Esophagus muscularis mucosa (tissue), 4 donors: ENCODE data around the gene VAMP2. TPM values are rescaled to one million over a fixed set of nuclear protein-coding genes. Genes with fewer than 3 reads are reported as not detected.

ENCODE experiments used
- DNase-seq: peaks from one replicate; pipeline ENCODE4 v3.0.0-alpha.2; 2017; ENCODE audit errors: extremely low spot score
- H3K27ac ChIP-seq, 4 donors: fragments of 200-600 bp; sonication (generic); replicated peaks in 1 of 4; 1 replicate in 3 of 4; 2 replicates in 1 of 4; pipeline ENCODE4 v1.5.1; 2016 to 2019; ENCODE audit warnings: mild to moderate bottlenecking in 1 of 4
- H3K27me3 ChIP-seq, 4 donors: fragments of 200-600 bp; sonication (generic); one replicate each; pipeline versions ENCODE4 v1.5.1 to v1.6.0; 2016 to 2019
- H3K36me3 ChIP-seq, 4 donors: fragments of 200-600 bp; sonication (generic); one replicate each; pipeline ENCODE4 v1.5.1; 2016 to 2019
- H3K4me1 ChIP-seq, 4 donors: fragments of 200-600 bp; sonication (generic); one replicate each; pipeline ENCODE4 v1.5.1; 2016 to 2019
- H3K4me3 ChIP-seq, 4 donors: fragments of 200-600 bp; sonication (generic); 1 replicate in 2 of 4; 2 replicates in 2 of 4; pipeline ENCODE4 v1.5.1; 2016 to 2019; ENCODE audit warnings: mild to moderate bottlenecking in 4 of 4, moderate library complexity in 1 of 4
- H3K9me3 ChIP-seq, 4 donors: fragments of 200-600 bp; sonication (generic); 1 replicate in 3 of 4; 2 replicates in 1 of 4; pipeline ENCODE4 v1.5.1; 2016 to 2019
- EP300 ChIP-seq: sonication (generic); formaldehyde crosslinking; IDR thresholded peaks from one replicate; pipeline ENCODE4 v1.6.1; 2017; ENCODE audit warnings: antibody characterized with exemption
- POLR2A ChIP-seq: fragments of 450-650 bp; IDR thresholded peaks from one replicate; pipeline ENCODE4 v1.6.1; 2017; ENCODE audit warnings: antibody characterized with exemption, moderate library complexity, mild to moderate bottlenecking, low read depth
- POLR2AphosphoS5 ChIP-seq, 2 donors: sonication (generic); formaldehyde crosslinking; IDR thresholded peaks; one replicate each; pipeline ENCODE4 v1.6.1; 2017; ENCODE audit warnings: antibody characterized with exemption in 2 of 2
- WGBS: methylation state at CpG from one replicate; pipeline ENCODE4 v1.1.5; 2018; 5-methylcytosine and 5-hydroxymethylcytosine counted together
- intact Hi-C: fragments of 100-400 bp; cut with DNase I; formaldehyde crosslinking; loops from one replicate; pipeline ENCODE4 v1.15.1; 2023
- total RNA-seq, 4 donors: library from RNA; depleted of rRNA; stranded (reverse); fragments of >200 nt; gene quantifications; one replicate each; pipeline versions ENCODE4 v1.1.0 to v1.2.1, GENCODE V29; 2016
- TF ChIP-seq, protein P1 (sequence below), 3 experiments: fragments of 200-600 bp in 2 of 3; fragments of 450-650 bp in 1 of 3; sonication (generic) in 2 of 3; IDR thresholded peaks; one replicate each; pipeline ENCODE4 v1.5.1; 2017 to 2019; ENCODE audit warnings: antibody characterized with exemption in 3 of 3, mild to moderate bottlenecking in 2 of 3, moderate library complexity in 1 of 3

Gene VAMP2
- total RNA-seq, 4 donors from 2014 or later: 23.7 to 36.4 (median 33.0) TPM

GRCh38 chr17:8155231-8155995 is 7.3 kb downstream of the VAMP2 start:
- peaks cover 38 to 60% (median 59%) of the 10 kb centered on the region in 4 donors for H3K4me1 ChIP-seq
- no peak for DNase-seq

DNA sequence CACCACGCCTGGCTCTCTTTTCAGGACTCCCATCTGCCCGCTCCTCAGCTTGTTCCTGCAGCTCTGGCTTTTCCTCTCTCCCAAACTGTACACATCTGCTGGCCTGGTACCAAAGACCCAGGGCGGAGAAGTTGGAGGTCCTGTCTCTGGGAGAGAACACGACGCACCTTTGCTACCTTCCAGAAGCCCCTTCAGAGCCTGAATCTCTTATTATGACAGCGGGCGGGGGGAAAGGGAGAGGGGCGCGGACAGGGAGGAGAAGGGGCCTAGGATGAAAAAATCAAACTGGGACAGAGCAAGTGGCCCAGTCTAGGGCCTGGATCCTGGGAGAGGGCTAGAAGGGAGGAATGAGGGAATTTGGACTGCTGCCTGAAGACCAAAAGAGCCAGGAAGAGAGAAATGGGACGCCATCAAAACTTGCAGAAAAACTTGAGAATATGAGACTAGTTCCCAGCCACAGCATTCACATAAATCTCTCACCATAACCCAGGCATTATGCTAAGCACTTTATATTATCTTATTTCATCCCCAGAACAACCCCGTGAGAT is 8.1 kb downstream of the VAMP2 start:
- intact Hi-C loops: loop anchor here (5.0 kb wide), 1 partner anchor 312 kb away; no protein-coding TSS in a partner anchor
- H3K4me1 ChIP-seq: peaks cover 45 to 60% (median 59%) of the 10 kb centered on the region in 4 donors
- 10% methylated on average over 11 of the region's 11 CpGs for WGBS

More at GRCh38 chr17:8155231-8155995, 7.3 kb downstream of the VAMP2 start:
- TF ChIP-seq POLR2AphosphoS5 (IDR thresholded peaks at IDR 0.05) (no peak), POLR2A (no peak), EP300 (no peak)
- TF ChIP-seq, protein P1, sequence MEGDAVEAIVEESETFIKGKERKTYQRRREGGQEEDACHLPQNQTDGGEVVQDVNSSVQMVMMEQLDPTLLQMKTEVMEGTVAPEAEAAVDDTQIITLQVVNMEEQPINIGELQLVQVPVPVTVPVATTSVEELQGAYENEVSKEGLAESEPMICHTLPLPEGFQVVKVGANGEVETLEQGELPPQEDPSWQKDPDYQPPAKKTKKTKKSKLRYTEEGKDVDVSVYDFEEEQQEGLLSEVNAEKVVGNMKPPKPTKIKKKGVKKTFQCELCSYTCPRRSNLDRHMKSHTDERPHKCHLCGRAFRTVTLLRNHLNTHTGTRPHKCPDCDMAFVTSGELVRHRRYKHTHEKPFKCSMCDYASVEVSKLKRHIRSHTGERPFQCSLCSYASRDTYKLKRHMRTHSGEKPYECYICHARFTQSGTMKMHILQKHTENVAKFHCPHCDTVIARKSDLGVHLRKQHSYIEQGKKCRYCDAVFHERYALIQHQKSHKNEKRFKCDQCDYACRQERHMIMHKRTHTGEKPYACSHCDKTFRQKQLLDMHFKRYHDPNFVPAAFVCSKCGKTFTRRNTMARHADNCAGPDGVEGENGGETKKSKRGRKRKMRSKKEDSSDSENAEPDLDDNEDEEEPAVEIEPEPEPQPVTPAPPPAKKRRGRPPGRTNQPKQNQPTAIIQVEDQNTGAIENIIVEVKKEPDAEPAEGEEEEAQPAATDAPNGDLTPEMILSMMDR (IDR thresholded peaks at IDR 0.05): no peak
- intact Hi-C loops: no loop called here
- 10% methylated on average over 13 of the region's 14 CpGs for WGBS
- Histone ChIP-seq H3K9me3 (no peaks in the 10 kb centered on the region), H3K4me3 (peak overlapping the region; percentile 72 to 93 (median 84)), H3K36me3 (peaks cover 3 to 23% (median 18%) of the 10 kb centered on the region in 4 donors), H3K27ac (peak overlapping the region; percentile 94 to 100 (median 100)), H3K27me3 (no peaks in the 10 kb centered on the region)

GRCh38 chr17:8153957-8154607 is 8.7 kb downstream of the VAMP2 start:
- Histone ChIP-seq H3K27ac (peak overlapping the region; percentile 94 to 100 (median 100)), H3K4me3 (peak overlapping the region; percentile 72 to 93 (median 84)), H3K36me3 (peaks cover 16 to 25% (median 21%) of the 10 kb centered on the region in 4 donors), H3K9me3 (no peaks in the 10 kb centered on the region), H3K4me1 (peaks cover 50 to 60% (median 59%) of the 10 kb centered on the region in 4 donors), H3K27me3 (no peaks in the 10 kb centered on the region)
- TF ChIP-seq POLR2A (peak; percentile 75), POLR2AphosphoS5 (IDR thresholded peaks at IDR 0.05) (peak in 1 of 2 donors; percentile 100), EP300 (peak; percentile 99)
- TF ChIP-seq, protein P1 (IDR thresholded peaks at IDR 0.05): no peak
- DNase-seq: peak; percentile 100
- whole genome bisulfite sequencing: under 1% methylated on average over 8 of the region's 22 CpGs
- intact Hi-C loops: loop anchor here (5.0 kb wide), 1 partner anchor 312 kb away; no protein-coding TSS in a partner anchor

More for the DNA sequence above, 8.1 kb downstream of the VAMP2 start:
- no peak for DNase-seq
- Histone ChIP-seq H3K27ac (peak overlapping the region; percentile 94 to 100 (median 100)), H3K27me3 (no peaks in the 10 kb centered on the region), H3K4me3 (peak overlapping the region; percentile 72 to 93 (median 84)), H3K36me3 (peaks cover 10 to 25% (median 20%) of the 10 kb centered on the region in 4 donors), H3K9me3 (no peaks in the 10 kb centered on the region)
- no peak for TF ChIP-seq EP300
- peak; percentile 34 for TF ChIP-seq POLR2A

GRCh38 chr17:8153525-8153956 is 9.2 kb downstream of the VAMP2 start:
- TF ChIP-seq EP300 (peak; percentile 33), POLR2AphosphoS5 (IDR thresholded peaks at IDR 0.05) (peak in 1 of 2 donors; percentile 93), POLR2A (peak; percentile 56)
- TF ChIP-seq, protein P1 (IDR thresholded peaks at IDR 0.05): no peak
- 18% methylated on average over 13 of the region's 13 CpGs for WGBS
- H3K36me3 ChIP-seq: peaks cover 22 to 30% (median 26%) of the 10 kb centered on the region in 4 donors
- intact Hi-C loops: loop anchor here (5.0 kb wide), 1 partner anchor 311 kb away; no protein-coding TSS in a partner anchor
- peak overlapping the region; percentile 94 to 100 (median 100) for H3K27ac ChIP-seq
- H3K4me1 ChIP-seq: peaks cover 53 to 60% (median 59%) of the 10 kb centered on the region in 4 donors
- H3K27me3 ChIP-seq: no peaks in the 10 kb centered on the region
- peak; percentile 96 for DNase-seq
- no peaks in the 10 kb centered on the region for H3K9me3 ChIP-seq
- H3K4me3 ChIP-seq: peak overlapping the region; percentile 72 to 93 (median 84)
